NCI-H2107 treated with DMSO at 0.1 percent for 48 hours (cell line): Measurements from ENCODE around the gene SULT4A1.
"Not testable (repeated sequence)": the region's sequence is repeated elsewhere in the genome, so short reads cannot be mapped to it uniquely, and the experiment has no call there.

Source experiments
- DNase-seq: peaks from one replicate; lab custom pipeline; 2025; ENCODE audit not compliant: unreplicated experiment; lab: John Stamatoyannopoulos, UW

The SULT4A1 gene

DNA sequence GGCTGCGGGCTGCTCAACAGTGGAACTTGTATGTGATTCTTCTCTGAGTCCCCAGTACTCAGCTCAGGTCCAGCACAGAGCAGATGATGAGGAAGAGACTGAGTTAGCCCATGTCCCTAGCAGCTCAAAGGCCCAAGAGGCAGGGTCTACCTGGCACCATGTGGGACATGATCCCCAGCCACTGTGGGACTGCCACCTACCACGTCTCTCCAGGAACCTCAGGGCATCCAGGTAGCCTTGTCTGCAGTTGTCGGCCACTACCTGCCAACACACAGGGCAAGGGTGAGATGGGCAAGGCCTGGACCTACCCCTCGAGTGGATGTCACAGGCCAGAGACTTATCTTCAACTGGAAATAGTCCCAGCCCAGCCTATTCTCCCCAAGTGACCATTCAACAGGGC is 25.1 kb upstream of the SULT4A1 start:
- DNase-seq: no peak

- DNase-seq: no peak
These were observed 23.9 kb upstream of the SULT4A1 start for GRCh38 chr22:43886231-43886630.

DNA sequence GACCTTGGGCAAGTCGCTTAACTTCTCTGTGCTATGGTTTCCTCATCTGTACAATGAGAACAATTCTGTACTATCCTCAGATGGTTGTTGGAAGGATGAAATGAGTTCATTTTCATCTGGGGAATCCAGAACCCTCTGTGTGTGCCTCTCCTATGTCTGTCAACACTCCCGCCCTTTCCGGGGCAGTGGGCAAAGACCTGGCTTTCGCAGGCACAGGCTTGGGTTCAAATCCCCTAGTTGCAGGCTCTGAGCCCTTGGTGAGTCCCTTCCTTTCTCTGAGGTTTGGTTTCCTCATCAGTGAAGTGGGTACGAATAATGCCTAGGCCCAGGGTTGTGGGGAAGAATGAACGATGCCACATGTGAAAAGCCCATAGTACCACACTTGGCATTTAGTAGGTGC is 23.5 kb upstream of the SULT4A1 start:
- DNase-seq: no peak

DNA sequence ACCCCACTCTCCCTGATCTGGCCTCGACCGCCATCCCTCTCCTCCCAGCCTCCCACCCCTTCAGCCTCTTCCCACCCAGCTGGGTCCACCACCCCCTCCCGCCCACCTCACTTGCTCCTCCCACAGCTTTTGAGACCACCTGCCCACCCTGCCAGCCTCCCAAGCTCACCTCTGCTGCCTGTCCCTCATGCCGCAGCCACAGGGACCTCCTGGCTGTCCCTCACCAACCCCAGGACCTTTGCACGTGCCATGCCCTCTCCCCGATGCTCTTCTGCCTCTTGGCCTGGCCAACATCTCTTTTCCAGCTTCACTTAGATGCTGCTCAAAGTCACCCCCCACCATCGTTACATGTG is 23.0 kb upstream of the SULT4A1 start:
- no peak for DNase-seq

DNA sequence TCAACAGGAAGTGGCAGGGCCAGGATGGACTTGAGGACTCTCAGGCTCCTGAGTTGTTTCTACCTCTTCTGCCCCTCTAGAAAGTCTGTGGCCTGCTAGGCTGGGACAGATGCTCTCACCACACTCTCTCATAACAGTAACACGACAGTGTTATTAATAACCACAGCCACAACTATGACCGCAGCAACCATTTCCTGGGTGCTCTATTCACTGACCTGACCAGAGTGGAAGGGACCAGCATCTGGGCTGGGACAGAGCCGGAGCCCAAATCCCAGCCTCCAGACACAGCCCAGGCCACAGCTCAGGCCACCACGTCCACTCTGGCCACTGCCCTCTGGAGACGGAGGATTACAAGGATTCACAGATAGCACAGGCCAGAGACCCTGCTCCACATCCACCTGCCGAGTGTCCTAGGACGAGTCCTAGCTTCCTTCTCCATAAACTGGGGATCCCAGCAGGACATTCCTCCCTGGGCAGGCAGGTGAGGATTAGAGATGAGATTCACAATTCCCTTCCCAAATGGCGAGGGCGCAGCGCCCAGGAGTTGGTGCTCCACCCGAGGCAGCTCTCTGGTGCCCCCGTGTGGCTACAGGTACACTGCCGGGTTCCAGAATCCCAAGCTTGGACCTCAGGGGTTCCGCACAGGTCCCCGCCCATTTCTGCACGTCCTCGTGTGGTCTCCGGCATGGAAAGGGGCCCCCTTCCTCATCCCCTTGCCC is 22.4 kb upstream of the SULT4A1 start:
- DNase-seq: peak; percentile 20

DNA sequence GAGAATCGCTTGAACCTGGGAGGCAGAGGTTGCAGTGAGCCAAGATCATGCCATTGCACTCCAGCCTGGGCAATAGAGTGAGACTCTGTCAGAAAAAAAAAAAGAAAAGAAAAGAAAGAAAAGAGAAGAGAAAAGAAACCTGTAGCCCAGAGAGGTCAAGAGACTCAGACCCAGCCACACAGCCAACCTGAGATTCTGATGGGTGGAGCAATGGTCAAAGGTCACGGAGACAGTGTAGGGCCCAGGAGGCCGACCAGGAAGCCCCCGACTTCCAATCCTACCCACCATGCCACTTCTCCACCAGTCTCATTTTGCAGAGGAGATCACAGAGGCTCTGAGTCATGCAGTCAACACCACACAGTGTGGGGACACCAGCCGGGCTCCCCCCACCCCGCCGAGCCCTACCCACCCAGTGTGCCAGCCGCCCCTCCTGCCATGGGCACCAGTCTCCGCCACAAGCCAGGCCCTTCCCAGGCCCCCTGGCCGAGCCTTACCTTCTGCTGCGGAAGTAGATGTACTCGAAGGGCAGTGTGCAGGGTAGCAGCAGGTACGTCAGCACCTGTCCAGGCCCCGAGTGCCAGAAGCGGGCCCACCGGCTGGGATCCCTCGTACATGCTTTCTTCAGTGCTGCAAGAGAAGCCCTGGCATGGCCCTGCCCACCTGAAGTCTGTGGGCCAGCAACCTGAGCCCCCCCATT is 21.6 kb upstream of the SULT4A1 start:
- DNase-seq: no peak

DNA sequence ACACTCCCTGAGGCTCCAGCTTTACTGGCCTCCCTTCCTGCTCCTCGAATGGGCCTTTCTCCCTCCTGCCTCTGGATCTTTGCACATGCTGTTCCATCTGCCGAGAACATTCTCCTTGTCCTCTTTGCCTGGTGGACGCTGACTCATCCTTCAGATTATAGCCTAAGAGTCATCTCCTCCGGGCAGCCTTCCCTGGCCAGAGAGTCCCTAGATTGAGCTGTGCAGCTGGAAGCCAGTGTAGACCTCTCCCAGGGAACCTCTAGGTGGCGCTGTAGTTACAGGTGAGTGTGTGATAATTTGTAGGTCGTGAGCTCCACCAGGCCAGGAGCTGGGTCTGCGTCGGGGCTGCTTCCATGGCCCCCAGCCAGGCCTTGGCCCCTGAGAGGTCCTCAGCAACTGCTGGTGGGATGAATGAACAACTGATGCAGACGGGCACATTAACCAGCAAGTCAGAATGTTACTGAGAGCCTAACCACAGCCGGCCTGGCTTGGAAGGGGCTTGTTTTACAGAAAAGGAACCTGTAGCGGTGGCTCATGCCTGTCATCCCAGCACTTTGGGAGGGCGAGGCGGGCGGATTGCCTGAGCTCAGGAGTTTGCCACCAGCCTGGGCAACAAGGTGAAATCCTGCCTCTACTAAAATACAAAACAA is 20.8 kb upstream of the SULT4A1 start:
- peak; percentile 58 for DNase-seq

GRCh38 chr22:43882122-43882767 is 19.9 kb upstream of the SULT4A1 start:
- no peak for DNase-seq

- no peak for DNase-seq
These were observed 19.1 kb upstream of the SULT4A1 start for GRCh38 chr22:43881091-43882061.

GRCh38 chr22:43880541-43880991 is 18.3 kb upstream of the SULT4A1 start:
- DNase-seq: no peak

DNA sequence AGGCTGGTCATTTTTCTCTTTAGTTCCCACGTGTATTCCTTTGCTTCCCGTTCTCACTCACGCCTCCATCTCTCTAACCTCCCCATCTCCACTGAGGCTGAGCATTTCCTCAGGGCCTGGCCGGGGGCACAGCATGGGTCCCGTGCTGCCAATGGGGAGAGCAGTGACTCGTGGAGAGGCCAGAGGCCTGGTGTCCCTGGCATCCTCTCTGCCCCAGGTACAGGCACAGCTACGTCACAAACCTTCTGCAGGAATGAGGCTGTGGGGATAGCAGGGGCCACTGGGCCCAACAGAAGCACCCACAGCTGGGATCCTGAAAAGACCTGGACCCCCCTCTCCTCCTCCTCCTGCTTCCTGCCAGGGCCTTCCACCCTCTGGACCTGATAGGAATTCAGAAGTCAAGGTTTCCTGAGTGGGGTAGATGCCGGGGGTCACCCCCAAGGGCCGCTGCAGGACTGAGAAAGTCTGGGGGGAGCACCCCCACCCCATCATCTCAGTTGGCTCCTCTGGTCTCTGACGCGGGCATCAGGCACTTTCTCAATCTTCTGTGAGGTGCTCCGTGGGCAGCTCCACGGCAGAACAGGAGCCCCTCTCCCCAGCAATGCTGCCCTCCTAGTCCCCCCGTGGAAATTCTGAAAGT is 17.7 kb upstream of the SULT4A1 start:
- DNase-seq: no peak

DNA sequence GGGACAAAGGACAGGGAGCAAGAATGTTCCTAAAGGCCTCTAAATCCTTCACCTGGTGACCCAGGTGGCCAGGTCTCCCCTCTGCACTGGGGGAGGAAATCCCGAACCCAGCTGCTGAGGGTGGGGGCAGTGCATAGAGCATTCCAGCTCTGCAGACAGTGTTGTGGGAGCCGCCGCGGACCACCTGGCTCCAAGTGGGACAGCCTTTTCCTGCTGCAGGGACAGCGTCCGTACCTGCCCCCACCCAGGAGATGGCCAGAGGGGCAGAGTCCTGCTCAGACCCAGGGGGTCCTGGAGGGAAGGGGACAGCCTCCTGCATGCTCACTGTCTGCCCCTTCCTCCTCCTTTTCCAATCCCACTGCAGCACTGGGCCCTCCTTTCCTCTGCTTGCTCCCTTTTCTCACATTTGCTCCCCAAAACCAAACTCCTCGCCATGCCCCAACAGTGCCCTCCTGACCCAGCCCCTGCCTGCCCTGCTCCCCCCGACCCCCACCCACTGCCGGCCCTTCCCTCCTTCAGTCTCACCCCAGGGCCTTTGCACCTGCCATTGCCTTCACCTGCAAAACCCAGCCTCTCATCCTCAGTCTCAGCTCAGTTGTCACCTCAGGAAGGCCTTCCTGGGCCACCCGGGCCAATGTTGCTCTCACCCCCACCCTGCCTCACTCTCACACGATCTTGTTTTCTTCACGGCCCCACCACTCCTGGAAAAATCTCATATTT is 16.7 kb upstream of the SULT4A1 start:
- no peak for DNase-seq

GRCh38 chr22:43878079-43878795 is 15.9 kb upstream of the SULT4A1 start:
- DNase-seq: no peak

GRCh38 chr22:43876866-43877509 is 14.7 kb upstream of the SULT4A1 start:
- DNase-seq: no peak

DNA sequence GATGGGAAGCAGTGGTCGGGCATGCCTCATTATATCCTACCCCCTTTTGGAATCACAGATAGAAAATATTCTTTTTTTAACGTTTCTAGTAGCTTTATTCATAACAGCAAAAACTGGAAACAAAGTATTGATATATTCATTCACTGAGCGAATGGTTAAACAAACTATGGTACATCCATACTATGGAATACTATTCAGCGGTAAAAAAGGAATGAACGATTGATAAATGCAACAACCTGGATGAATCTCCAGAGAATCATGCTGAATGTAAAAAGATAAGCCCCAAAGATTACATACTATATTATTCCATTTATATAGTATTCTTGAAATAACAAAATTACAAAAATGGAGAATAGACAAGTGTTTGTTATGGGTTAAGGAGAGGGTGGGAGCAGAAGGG is 7.5 kb upstream of the SULT4A1 start:
- no peak for DNase-seq

DNA sequence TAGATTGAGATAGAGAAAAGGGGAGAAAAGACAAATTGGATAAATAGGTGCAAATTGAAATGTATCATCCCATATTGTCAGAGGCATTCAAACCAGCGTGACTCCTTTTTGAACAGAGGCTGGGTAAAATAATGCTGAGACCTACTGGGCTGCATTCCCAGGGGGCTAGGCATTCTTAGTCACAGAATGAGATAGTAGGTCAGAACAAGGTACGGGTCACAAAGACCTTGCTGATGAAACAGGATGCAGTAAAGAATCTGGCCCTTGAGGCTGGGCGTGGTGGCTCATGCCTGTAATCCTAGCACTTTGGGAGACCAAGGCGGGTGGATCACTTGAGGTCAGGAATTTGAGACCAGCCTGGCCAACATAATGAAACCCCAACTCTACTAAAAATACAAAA is 6.7 kb upstream of the SULT4A1 start:
- DNase-seq: not testable (repeated sequence)

GRCh38 chr22:43867839-43868635 is 5.7 kb upstream of the SULT4A1 start:
- DNase-seq: no peak

DNA sequence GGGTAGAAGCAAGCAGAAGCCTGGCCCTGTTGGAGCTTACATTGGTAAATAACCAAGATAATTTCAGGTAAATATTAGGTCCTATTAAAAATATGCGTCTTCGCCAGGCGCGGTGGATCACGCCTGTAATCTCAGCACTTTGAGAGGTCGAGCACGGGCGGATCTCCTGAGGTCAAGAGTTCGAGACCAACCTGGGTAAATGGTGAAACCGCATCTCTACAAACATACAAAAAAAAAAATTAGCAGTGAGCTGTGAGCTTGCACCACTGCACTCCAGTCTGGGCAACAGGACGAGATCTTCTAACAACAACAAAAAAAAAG is 529 bp upstream of the SULT4A1 start:
- no peak for DNase-seq
